RWPE2 (cell line): ENCODE data around the gene CCDC187.

Experiments used
- ATAC-seq: fragments of 200-7000 bp; cut with Tn5 transposase; 3 replicates; pipeline ENCODE4 v1.9.1; 2021; ENCODE audit warnings: low read depth
- DNase-seq: peaks from one replicate; pipeline ENCODE4 v3.0.0-alpha.2; 2020; ENCODE audit warnings: low spot score
- H3K27ac ChIP-seq: fragments of 450-650 bp; 2 replicates; pipeline ENCODE4 v1.5.1; 2017; ENCODE audit warnings: mild to moderate bottlenecking; ENCODE audit not compliant: poor library complexity, severe bottlenecking
- H3K27me3 ChIP-seq: fragments of 250-450 bp; sonication (Bioruptor Pico); 2 replicates; pipeline ENCODE4 v1.5.1; 2021; ENCODE audit warnings: mild to moderate bottlenecking, moderate library complexity; ENCODE audit not compliant: insufficient read depth, poor library complexity, severe bottlenecking
- H3K36me3 ChIP-seq: fragments of 250-450 bp; sonication (Bioruptor Pico); 2 replicates; pipeline ENCODE4 v1.5.1; 2020; ENCODE audit warnings: low read depth, mild to moderate bottlenecking, moderate library complexity
- H3K4me1 ChIP-seq: fragments of 250-450 bp; sonication (Bioruptor Pico); 2 replicates; pipeline ENCODE4 v1.5.1; 2021; ENCODE audit warnings: mild to moderate bottlenecking, moderate library complexity; ENCODE audit not compliant: insufficient read depth, poor library complexity, severe bottlenecking
- H3K4me3 ChIP-seq: fragments of 250-450 bp; sonication (Bioruptor Pico); 2 replicates; pipeline ENCODE4 v1.5.1; 2021; ENCODE audit warnings: mild to moderate bottlenecking, moderate library complexity; ENCODE audit not compliant: severe bottlenecking
- H3K9me3 ChIP-seq: fragments of 250-450 bp; sonication (Bioruptor Pico); 2 replicates; pipeline ENCODE4 v1.5.1; 2021; ENCODE audit warnings: mild to moderate bottlenecking, moderate library complexity; ENCODE audit not compliant: severe bottlenecking
- TF ChIP-seq, protein P1 (sequence below): fragments of 450-650 bp; IDR thresholded peaks from one replicate; pipeline ENCODE4 v1.5.1; 2017; ENCODE audit warnings: mild to moderate bottlenecking, moderate library complexity; ENCODE audit not compliant: poor library complexity, severe bottlenecking

Gene CCDC187

GRCh38 chr9:136292591-136293448 is 11.1 kb downstream of the CCDC187 start:
- ATAC-seq (peak; percentile 20; the same call in 1 of the 3 replicates), DNase-seq (no peak)

GRCh38 chr9:136292026-136292538 is 11.8 kb downstream of the CCDC187 start:
- no peak for ATAC-seq
- TF ChIP-seq, protein P1, sequence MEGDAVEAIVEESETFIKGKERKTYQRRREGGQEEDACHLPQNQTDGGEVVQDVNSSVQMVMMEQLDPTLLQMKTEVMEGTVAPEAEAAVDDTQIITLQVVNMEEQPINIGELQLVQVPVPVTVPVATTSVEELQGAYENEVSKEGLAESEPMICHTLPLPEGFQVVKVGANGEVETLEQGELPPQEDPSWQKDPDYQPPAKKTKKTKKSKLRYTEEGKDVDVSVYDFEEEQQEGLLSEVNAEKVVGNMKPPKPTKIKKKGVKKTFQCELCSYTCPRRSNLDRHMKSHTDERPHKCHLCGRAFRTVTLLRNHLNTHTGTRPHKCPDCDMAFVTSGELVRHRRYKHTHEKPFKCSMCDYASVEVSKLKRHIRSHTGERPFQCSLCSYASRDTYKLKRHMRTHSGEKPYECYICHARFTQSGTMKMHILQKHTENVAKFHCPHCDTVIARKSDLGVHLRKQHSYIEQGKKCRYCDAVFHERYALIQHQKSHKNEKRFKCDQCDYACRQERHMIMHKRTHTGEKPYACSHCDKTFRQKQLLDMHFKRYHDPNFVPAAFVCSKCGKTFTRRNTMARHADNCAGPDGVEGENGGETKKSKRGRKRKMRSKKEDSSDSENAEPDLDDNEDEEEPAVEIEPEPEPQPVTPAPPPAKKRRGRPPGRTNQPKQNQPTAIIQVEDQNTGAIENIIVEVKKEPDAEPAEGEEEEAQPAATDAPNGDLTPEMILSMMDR: no peak
- H3K27me3 ChIP-seq: peaks cover 7% of the 10 kb centered on the region

More at GRCh38 chr9:136292591-136293448, 11.1 kb downstream of the CCDC187 start:
- Histone ChIP-seq H3K4me3 (no peak overlapping the region), H3K27me3 (peaks cover 7% of the 10 kb centered on the region), H3K4me1 (peaks cover 5% of the 10 kb centered on the region), H3K36me3 (no peaks in the 10 kb centered on the region), H3K27ac (no peak overlapping the region), H3K9me3 (no peaks in the 10 kb centered on the region)
- TF ChIP-seq, protein P1: no peak

DNA sequence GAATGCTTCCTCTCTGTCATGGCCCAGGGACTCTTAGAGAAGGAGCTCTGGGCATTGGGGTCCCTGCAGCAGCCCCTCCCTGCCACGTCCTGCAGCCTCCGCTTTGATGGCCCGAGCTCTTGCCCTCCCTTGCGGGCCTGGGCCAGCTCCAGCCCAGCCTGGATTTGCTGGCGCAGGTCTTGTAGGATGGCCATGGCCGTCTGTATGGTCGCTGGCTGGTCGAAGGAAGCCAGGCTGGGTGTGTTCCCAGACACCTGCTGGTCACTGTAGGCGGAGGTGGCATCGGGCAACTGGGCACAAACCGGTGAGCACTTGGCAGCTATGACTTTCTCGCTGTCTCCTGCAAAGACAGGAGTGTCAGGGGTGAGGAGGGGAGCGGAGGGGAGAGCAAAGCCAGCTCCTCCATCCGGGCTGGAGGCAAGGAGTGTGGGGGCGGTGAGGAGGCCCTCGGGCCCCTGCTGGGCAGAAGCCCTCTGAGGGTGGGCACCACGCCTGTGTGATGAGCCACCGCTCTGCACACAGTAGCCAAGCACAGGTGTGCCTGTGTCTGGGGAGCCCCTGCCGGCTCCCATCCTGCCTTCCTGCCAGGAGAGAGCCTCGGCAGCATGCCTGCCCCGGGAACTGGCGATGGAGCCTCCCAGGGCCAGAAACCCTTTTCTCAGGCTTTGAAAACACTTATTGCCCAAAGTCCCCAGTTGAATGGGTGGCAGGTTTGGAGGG is 12.4 kb downstream of the CCDC187 start:
- ATAC-seq: no peak
- H3K4me3 ChIP-seq: no peak overlapping the region
- TF ChIP-seq, protein P1: no peak
- peaks cover 7% of the 10 kb centered on the region for H3K27me3 ChIP-seq
- no peak overlapping the region for H3K27ac ChIP-seq
- no peak for DNase-seq
- no peaks in the 10 kb centered on the region for H3K9me3 ChIP-seq
- H3K4me1 ChIP-seq: no peaks in the 10 kb centered on the region
- no peaks in the 10 kb centered on the region for H3K36me3 ChIP-seq

More at GRCh38 chr9:136292026-136292538, 11.8 kb downstream of the CCDC187 start:
- Histone ChIP-seq H3K4me3 (no peak overlapping the region), H3K27ac (no peak overlapping the region), H3K4me1 (peaks cover 4% of the 10 kb centered on the region), H3K9me3 (no peaks in the 10 kb centered on the region), H3K36me3 (no peaks in the 10 kb centered on the region)
- DNase-seq: no peak

DNA sequence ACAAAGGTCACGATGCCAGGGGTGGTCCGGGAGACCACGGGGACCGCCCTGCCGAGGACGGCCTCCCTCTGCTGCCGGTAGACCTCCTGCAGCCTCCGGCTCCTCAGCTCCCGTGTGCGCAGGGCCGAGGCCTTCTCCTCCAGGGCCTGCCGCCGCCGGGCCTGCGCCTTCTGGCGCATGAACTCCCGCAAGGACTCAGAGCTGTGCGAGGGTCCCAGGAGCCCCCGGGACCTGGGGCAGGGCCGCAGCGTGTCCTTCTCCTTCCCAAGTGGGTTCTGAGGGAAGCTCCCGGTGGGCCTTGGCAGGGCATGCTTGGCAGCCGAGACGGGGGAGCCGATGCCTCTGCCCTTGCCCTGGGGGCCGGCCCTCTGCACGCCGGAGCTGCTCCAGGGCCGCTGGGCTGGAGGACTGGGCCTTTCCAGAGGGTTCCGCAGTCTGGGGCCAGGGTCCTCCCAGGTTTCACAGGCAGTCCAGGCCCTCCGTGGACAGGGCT is 13.3 kb downstream of the CCDC187 start:
- no peak overlapping the region for H3K4me3 ChIP-seq
- DNase-seq (no peak), ATAC-seq (no peak)
- H3K27me3 ChIP-seq: peaks cover 7% of the 10 kb centered on the region
- no peaks in the 10 kb centered on the region for H3K4me1 ChIP-seq
- TF ChIP-seq, protein P1: no peak
- no peak overlapping the region for H3K27ac ChIP-seq
- no peaks in the 10 kb centered on the region for H3K36me3 ChIP-seq
- H3K9me3 ChIP-seq: no peaks in the 10 kb centered on the region
